Upper lobe of left lung (tissue), 6 donors: ENCODE measurements around the gene CLHC1. TPM values are rescaled to one million over a fixed set of nuclear protein-coding genes. Genes with fewer than 3 reads are reported as not detected.

Source experiments
- ATAC-seq, 2 donors: fragments of 200-7000 bp; cut with Tn5 transposase; one replicate each; pipeline ENCODE4 v1.9.1; 2022; ENCODE audit warnings: mild to moderate bottlenecking in 2 of 2, moderate library complexity in 2 of 2; ENCODE audit not compliant: low FRiP score in 2 of 2
- DNase-seq, 2 donors: peaks; one replicate each; pipeline ENCODE4 v3.0.0-alpha.2; 2019 to 2020
- H3K27ac ChIP-seq, 4 donors: fragments of 200-600 bp; sonication (generic); one replicate each; pipeline ENCODE4 v1.5.1; 2016 to 2019
- H3K27me3 ChIP-seq, 4 donors: fragments of 200-600 bp; sonication (generic); one replicate each; pipeline ENCODE4 v1.5.1; 2017 to 2019
- H3K36me3 ChIP-seq, 4 donors: fragments of 200-600 bp; sonication (generic); one replicate each; pipeline ENCODE4 v1.5.1; 2016 to 2019
- H3K4me1 ChIP-seq, 4 donors: fragments of 200-600 bp; sonication (generic); one replicate each; pipeline ENCODE4 v1.5.1; 2018 to 2019
- H3K4me3 ChIP-seq, 4 donors: fragments of 200-600 bp; sonication (generic); one replicate each; pipeline ENCODE4 v1.5.1; 2017 to 2019; ENCODE audit warnings: mild to moderate bottlenecking in 2 of 4, moderate library complexity in 1 of 4
- H3K9me3 ChIP-seq, 4 donors: fragments of 200-600 bp; sonication (generic); one replicate each; pipeline ENCODE4 v1.5.1; 2018 to 2019
- EP300 ChIP-seq, 4 donors: sonication (generic); formaldehyde crosslinking; IDR thresholded peaks; one replicate each; pipeline ENCODE4 v1.5.1; 2017; ENCODE audit warnings: antibody characterized with exemption in 4 of 4, control low read depth in 2 of 4
- POLR2A ChIP-seq, 4 donors: fragments of 450-650 bp; IDR thresholded peaks; one replicate each; pipeline ENCODE4 v1.5.1; 2016 to 2017; ENCODE audit warnings: antibody characterized with exemption in 4 of 4, mild to moderate bottlenecking in 2 of 4
- POLR2AphosphoS5 ChIP-seq, 2 donors: sonication (generic); formaldehyde crosslinking; IDR thresholded peaks; one replicate each; pipeline ENCODE4 v1.5.1; 2017; ENCODE audit warnings: antibody characterized with exemption in 2 of 2
- whole genome bisulfite sequencing, 2 donors: methylation state at CpG; one replicate each; pipeline ENCODE4 v1.1.5; 2017 to 2018; 5-methylcytosine and 5-hydroxymethylcytosine counted together
- total RNA-seq, 6 donors: library from RNA; depleted of rRNA in 4 of 6; stranded (reverse); fragments of >200 nt in 4 of 6; gene quantifications; one replicate each; pipeline versions ENCODE4 v1.1.0 to v1.2.1, GENCODE V29; 2016 to 2021
- TF ChIP-seq, protein P1 (sequence below), 6 experiments: fragments of 450-650 bp in 4 of 6; fragments of 200-600 bp in 2 of 6; sonication (generic) in 2 of 6; IDR thresholded peaks; one replicate each; pipeline ENCODE4 v1.5.1; 2016 to 2019; ENCODE audit warnings: antibody characterized with exemption in 6 of 6
- donor health status: DM: no; HTN: no; CAD: no; lungs with moderate emphysema.
- donor health status: DM: no; HTN: yes; CAD: no; lungs with severe emphysema.

The CLHC1 gene
- total RNA-seq, 6 donors from 2014 or later: 3.7 to 27.1 (median 11.9) TPM

DNA sequence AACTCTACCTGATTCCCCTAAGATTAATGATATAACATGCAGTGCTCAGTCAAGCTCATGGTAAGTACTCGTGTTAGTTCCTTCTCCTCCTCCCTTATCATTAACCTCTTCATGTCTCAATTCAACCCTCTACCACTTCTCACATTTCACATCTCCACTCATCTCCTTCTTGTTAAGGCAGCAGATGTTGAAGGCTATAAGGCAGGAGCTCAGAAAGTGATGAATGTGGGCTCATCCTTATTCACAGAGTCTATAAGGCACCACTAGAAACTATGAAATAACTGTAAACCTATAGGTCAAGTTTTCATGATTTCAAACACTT, 56.0 kb downstream of the CLHC1 start:
- ATAC-seq: no peak
- no peak for DNase-seq
- TF ChIP-seq POLR2AphosphoS5 (IDR thresholded peaks at IDR 0.05): no peak
- no peak for TF ChIP-seq EP300 (IDR thresholded peaks at IDR 0.05)
- TF ChIP-seq, protein P1, sequence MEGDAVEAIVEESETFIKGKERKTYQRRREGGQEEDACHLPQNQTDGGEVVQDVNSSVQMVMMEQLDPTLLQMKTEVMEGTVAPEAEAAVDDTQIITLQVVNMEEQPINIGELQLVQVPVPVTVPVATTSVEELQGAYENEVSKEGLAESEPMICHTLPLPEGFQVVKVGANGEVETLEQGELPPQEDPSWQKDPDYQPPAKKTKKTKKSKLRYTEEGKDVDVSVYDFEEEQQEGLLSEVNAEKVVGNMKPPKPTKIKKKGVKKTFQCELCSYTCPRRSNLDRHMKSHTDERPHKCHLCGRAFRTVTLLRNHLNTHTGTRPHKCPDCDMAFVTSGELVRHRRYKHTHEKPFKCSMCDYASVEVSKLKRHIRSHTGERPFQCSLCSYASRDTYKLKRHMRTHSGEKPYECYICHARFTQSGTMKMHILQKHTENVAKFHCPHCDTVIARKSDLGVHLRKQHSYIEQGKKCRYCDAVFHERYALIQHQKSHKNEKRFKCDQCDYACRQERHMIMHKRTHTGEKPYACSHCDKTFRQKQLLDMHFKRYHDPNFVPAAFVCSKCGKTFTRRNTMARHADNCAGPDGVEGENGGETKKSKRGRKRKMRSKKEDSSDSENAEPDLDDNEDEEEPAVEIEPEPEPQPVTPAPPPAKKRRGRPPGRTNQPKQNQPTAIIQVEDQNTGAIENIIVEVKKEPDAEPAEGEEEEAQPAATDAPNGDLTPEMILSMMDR (IDR thresholded peaks at IDR 0.05): no peak
- no peak for TF ChIP-seq POLR2A (IDR thresholded peaks at IDR 0.05)
- H3K27ac ChIP-seq: no peak overlapping the region
- 10 to 15% methylated on average over 1 of the region's 1 CpG for WGBS, 2 donors
- H3K4me3 ChIP-seq: no peak overlapping the region
- no peaks in the 10 kb centered on the region for H3K27me3 ChIP-seq
- peaks cover 0 to 8% (median 7%) of the 10 kb centered on the region in 4 donors for H3K4me1 ChIP-seq
- H3K36me3 ChIP-seq: no peaks in the 10 kb centered on the region
- H3K9me3 ChIP-seq: no peaks in the 10 kb centered on the region

DNA sequence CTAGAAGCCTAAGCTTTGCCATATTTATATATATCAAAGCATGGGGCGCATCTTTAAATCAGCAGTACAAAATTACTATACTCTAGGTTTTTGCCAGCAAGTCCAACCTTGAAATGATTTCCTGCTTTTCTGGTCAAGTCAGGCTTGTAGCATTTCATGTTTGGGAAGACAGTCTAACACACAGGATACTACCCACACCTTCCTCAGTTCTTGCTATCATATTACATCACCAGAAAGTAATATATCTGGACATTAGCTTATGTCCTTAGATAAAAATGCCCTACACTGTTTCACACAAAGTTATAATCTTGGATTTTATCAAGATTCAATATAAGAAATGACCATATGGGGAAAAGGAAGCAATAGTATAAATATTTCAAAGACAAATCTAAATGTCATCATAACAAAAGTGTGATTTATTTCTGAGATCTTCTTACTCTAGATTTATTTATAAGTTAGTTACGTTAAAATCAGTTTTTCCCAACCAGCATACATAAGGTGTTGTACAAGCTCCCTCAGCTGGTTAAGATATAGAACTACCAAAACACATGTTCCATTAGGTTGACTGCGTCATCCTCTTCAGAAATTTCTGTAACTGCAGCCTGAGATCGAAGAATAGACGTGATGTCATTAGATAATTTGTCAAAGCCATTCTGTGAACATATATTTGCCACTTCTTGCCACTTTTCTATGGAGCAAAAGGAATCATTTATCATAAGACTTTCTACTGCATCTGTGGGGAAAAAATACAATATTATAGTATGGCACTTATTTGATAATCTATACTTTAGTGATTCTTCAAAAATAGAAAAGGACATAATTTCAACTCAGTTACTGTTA, 56.6 kb downstream of the CLHC1 start:
- peak; percentile 59 to 88 for ATAC-seq
- Histone ChIP-seq H3K36me3 (no peaks in the 10 kb centered on the region), H3K27ac (no peak overlapping the region), H3K4me3 (no peak overlapping the region), H3K27me3 (no peaks in the 10 kb centered on the region), H3K9me3 (no peaks in the 10 kb centered on the region), H3K4me1 (peaks cover 0 to 8% (median 7%) of the 10 kb centered on the region in 4 donors)
- DNase-seq: no peak
- TF ChIP-seq POLR2A (IDR thresholded peaks at IDR 0.05) (no peak), EP300 (IDR thresholded peaks at IDR 0.05) (no peak)
- TF ChIP-seq, protein P1 (IDR thresholded peaks at IDR 0.05): peak; percentile 38 to 74 (median 53)
- 20 to 21% methylated on average over 5 of the region's 5 CpGs for WGBS, 2 donors

DNA sequence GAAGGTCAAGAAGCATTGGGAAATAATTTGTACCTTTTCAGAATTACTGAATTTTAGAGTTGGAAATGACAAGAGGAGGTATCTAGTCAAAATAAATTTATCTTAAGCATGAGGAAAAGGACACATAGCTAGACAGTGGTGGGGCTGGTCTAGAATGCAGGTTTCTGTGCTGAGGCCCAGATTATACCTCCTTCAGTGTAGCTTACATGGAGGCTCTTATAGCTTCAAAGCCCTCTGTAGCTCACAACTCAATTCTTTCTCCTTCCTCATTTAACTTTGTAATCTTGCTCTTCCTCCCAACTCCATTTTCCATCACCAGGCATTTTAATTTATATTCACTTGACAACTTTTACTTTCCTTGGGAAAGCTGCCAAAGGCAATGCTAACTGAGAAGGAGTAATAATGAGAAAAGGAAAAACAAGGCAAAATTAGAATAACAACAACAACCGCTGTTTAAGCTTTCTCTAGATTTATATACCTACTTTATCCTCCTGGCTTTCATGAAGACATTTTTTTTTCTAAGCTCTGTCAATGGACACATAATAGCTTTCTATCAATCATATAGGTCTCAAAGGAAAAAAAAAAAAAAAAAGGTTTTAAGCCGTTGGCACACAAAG, 58.5 kb downstream of the CLHC1 start:
- no peak overlapping the region for H3K27ac ChIP-seq
- WGBS, 2 donors: 51 to 62% methylated on average over 2 of the region's 2 CpGs

DNA sequence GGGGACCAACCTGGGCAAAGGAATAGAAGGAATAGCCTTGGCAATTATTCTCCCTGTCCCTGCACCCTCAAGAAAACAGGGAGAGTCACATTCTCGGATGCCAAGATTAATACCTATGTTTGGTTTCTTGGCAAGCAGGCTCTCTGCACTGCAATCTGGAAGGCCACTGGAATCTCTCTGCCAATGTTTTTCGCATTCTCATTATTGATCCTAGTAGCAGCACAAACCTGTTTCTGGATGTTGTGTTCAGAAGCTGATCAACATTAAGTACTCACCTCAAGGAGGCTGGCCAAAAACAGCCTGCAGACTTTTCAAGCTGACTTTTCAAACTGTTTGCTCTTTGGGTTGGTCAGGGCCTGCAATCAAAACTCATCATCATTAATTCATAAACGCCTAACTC, 62.2 kb downstream of the CLHC1 start:
- H3K9me3 ChIP-seq: no peaks in the 10 kb centered on the region
- H3K27ac ChIP-seq: no peak overlapping the region
- no peak overlapping the region for H3K4me3 ChIP-seq
- no peak for DNase-seq
- no peak for TF ChIP-seq POLR2AphosphoS5 (IDR thresholded peaks at IDR 0.05)
- no peak for ATAC-seq
- 79 to 81% methylated on average over 3 of the region's 3 CpGs for WGBS, 2 donors
- H3K36me3 ChIP-seq: no peaks in the 10 kb centered on the region
- peaks cover 16 to 26% (median 18%) of the 10 kb centered on the region in 4 donors for H3K4me1 ChIP-seq
- no peaks in the 10 kb centered on the region for H3K27me3 ChIP-seq

More for the DNA sequence above, 58.5 kb downstream of the CLHC1 start:
- Histone ChIP-seq H3K4me1 (peaks cover 0 to 11% (median 9%) of the 10 kb centered on the region in 4 donors), H3K4me3 (no peak overlapping the region), H3K27me3 (no peaks in the 10 kb centered on the region), H3K9me3 (no peaks in the 10 kb centered on the region), H3K36me3 (no peaks in the 10 kb centered on the region)
- DNase-seq: no peak
- ATAC-seq: no peak
- TF ChIP-seq POLR2AphosphoS5 (IDR thresholded peaks at IDR 0.05): no peak
- TF ChIP-seq, protein P1 (IDR thresholded peaks at IDR 0.05): no peak
- no peak for TF ChIP-seq EP300 (IDR thresholded peaks at IDR 0.05)
- no peak for TF ChIP-seq POLR2A (IDR thresholded peaks at IDR 0.05)

DNA sequence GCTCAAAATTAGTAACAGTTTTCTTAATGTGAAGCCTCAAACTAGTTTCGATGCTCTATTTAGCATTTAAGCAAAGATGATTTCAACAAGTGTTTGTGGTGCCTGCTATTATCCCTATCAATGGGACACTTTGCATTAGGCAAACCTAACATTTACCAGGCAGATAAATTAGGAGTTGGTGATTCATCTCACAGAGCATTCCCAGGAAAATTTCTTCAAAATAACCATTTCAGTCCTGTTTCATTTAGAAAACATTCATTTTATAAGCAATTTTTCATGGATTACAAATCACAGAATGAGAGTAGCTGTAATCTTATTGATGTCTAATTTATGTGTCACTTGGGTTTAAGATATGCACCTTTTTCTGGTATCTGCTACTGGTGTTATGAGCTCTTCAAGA, 62.7 kb downstream of the CLHC1 start:
- H3K36me3 ChIP-seq: no peaks in the 10 kb centered on the region
- H3K27me3 ChIP-seq: no peaks in the 10 kb centered on the region
- H3K4me3 ChIP-seq: no peak overlapping the region
- no peaks in the 10 kb centered on the region for H3K9me3 ChIP-seq
- WGBS, 2 donors: 89 to 91% methylated on average over 1 of the region's 1 CpG
- ATAC-seq (no peak), DNase-seq (no peak)
- peaks cover 21 to 31% (median 22%) of the 10 kb centered on the region in 4 donors for H3K4me1 ChIP-seq
- TF ChIP-seq POLR2A (IDR thresholded peaks at IDR 0.05): no peak
- TF ChIP-seq EP300 (IDR thresholded peaks at IDR 0.05): no peak
- no peak for TF ChIP-seq POLR2AphosphoS5 (IDR thresholded peaks at IDR 0.05)
- TF ChIP-seq, protein P1 (IDR thresholded peaks at IDR 0.05): no peak
- H3K27ac ChIP-seq: no peak overlapping the region
